ENCODE data around the gene SGK1.

The SGK1 gene

DNA sequence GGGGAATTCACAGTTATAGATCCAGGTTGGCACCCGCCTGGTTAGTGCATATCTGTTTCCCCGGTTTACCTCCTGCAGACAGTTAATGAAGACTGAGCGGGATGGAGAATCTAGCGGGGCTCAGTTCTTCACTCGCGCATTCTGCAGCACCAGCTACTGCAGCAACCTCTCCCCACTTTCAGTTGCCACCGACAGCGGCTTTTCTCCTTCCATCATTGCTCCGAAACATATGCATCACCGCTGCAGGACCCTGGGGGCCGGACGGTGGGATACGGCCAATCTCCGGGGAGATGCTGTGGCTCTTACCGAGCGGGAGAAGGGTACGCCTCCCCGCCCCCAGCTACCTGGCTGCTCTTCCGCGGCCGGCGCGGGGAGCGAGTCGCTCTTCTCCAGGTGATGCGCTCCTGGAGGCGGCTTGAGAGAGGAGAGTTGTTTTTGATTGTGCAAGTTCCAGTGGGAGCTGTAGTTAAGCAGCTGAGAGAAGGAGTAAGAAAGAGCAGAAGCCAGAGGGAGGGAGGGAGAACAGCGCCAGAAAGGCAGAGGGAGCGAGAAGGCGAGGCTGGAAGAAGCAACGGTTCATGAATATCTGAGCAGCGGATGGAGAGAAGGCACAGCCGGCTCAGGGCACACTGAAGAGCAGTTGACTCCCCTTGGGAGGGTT, at the start of gene SGK1 (continued):
- TF ChIP-seq ZNF366 (tag by site-specific recombination; conservative IDR thresholded peaks at IDR 0.05) (peak; percentile 71), ZFP37 (tag by site-specific recombination; IDR thresholded peaks at IDR 0.05) (no peak), ZNF701 (tag by site-specific recombination; IDR thresholded peaks at IDR 0.05) (no peak), ZNF600 (tag by site-specific recombination; IDR thresholded peaks at IDR 0.05) (peak; percentile 83), ZIC2 (tag by site-specific recombination; IDR thresholded peaks at IDR 0.05) (peak; percentile 32; the same call in 1 of the 2 replicates)
- TF ChIP-seq, protein P1, sequence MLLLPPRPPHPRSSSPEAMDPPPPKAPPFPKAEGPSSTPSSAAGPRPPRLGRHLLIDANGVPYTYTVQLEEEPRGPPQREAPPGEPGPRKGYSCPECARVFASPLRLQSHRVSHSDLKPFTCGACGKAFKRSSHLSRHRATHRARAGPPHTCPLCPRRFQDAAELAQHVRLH (tag by site-specific recombination; IDR thresholded peaks at IDR 0.05) = no peak
- TF ChIP-seq, protein P2, sequence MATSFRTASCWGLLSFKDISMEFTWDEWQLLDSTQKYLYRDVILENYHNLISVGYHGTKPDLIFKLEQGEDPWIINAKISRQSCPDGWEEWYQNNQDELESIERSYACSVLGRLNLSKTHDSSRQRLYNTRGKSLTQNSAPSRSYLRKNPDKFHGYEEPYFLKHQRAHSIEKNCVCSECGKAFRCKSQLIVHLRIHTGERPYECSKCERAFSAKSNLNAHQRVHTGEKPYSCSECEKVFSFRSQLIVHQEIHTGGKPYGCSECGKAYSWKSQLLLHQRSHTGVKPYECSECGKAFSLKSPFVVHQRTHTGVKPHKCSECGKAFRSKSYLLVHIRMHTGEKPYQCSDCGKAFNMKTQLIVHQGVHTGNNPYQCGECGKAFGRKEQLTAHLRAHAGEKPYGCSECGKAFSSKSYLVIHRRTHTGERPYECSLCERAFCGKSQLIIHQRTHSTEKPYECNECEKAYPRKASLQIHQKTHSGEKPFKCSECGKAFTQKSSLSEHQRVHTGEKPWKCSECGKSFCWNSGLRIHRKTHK (tag by site-specific recombination; IDR thresholded peaks at IDR 0.05) = no peak
- TF ChIP-seq, protein P3, sequence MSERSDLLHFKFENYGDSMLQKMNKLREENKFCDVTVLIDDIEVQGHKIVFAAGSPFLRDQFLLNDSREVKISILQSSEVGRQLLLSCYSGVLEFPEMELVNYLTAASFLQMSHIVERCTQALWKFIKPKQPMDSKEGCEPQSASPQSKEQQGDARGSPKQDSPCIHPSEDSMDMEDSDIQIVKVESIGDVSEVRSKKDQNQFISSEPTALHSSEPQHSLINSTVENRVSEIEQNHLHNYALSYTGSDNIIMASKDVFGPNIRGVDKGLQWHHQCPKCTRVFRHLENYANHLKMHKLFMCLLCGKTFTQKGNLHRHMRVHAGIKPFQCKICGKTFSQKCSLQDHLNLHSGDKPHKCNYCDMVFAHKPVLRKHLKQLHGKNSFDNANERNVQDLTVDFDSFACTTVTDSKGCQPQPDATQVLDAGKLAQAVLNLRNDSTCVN (tag by site-specific recombination; optimal IDR thresholded peaks at IDR 0.05) = peak; percentile 24

DNA sequence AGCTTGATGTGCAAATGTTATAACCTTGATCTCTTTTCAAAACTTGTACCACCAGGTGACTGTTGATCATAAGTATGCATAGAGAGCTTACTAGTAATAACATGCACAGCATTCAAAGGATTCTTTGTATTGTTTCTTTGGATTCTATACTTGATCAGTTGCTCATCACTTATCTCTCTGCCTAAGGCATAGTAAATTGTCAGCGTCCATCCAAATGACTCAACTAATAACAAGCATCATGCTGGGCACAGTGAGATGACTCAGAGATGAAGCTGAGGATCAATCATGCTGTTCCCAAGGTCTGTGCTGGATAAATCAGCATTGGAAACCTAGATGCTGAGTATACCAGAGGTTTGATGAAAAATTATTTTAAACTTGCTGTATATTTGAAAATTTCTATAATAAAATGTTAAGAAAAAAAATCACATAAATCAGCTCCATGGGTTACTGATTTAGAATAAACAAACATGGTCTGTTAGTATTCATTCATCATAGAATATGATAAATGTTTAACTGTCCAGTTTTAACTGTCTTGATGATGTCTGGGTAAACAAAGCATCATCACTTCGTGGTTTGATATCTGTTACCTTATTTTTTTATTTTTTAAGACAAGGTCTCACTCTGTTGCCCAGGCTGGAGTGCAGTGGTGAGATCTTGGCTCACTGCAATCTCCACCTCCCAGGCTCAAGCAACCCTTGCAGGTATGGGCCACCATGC, 45.6 kb upstream of the SGK1 start:
- ChIA-PET CTCF (interaction anchor here (0.5 to 2.0 kb wide), 4 partner anchors 10 to 288 kb away, joined by 3 to 4 read pairs (median 4); no protein-coding TSS in a partner anchor), POLR2A (no interaction called here)
- Histone ChIP-seq H3K9me3 (ENCODE audit: control insufficient read depth, insufficient read depth, low read depth, low read length) (no peaks in the 10 kb centered on the region), H3K4me1 (ENCODE audit: control insufficient read depth, insufficient read depth, low read length) (no peaks in the 10 kb centered on the region), H3K27ac (ENCODE audit: extremely low read depth, low read depth, low read length) (no peak overlapping the region), H3K36me3 (ENCODE audit: control insufficient read depth in 2 of 2, insufficient read depth in 1 of 2, low read length in 2 of 2) (no peaks in the 10 kb centered on the region), H3K4me3 (ENCODE audit: low read depth, low read length) (no peak overlapping the region)
- no peak for TF ChIP-seq ZNF658 (tag by site-specific recombination; IDR thresholded peaks at IDR 0.05)
- TF ChIP-seq ZEB2 (tag by site-specific recombination; IDR thresholded peaks at IDR 0.05) = 0 out of 2 replicates have a peak, but pooled peaks have one; percentile 30

DNA sequence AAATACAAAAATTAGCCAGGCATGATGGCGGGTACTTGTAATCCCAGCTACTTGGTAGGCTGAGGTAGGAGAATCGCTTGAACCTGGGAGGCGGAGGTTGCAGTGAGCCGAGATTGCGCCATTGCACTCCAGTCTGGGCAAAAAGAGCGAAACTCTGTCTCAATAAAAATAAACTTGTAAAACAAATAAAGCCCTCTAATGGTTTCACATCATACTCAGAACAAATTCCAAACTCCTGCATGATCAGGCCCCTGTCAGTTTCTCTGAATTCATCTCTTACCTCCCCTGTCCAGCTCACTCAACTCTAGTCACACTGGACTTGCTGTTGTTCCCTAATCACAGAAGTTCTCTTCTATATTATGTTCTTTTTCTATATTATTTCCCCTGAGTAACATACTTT, 43.1 kb upstream of the SGK1 start:
- POLR2A ChIA-PET = no interaction called here
- H3K4me3 ChIP-seq (ENCODE audit: low read depth, low read length) = no peak overlapping the region
- H3K9me3 ChIP-seq (ENCODE audit: control insufficient read depth, insufficient read depth, low read depth, low read length) = no peaks in the 10 kb centered on the region
- no peaks in the 10 kb centered on the region for H3K36me3 ChIP-seq (ENCODE audit: control insufficient read depth in 2 of 2, insufficient read depth in 1 of 2, low read length in 2 of 2)
- H3K27ac ChIP-seq (ENCODE audit: extremely low read depth, low read depth, low read length) = no peak overlapping the region
- CTCF ChIA-PET = interaction anchor here (0.7 to 1.1 kb wide), 2 partner anchors 32 to 580 kb away, joined by 3 to 6 read pairs; no protein-coding TSS in a partner anchor
- H3K4me1 ChIP-seq (ENCODE audit: control insufficient read depth, insufficient read depth, low read length) = no peaks in the 10 kb centered on the region
- no peak for TF ChIP-seq KLF1 (tag by site-specific recombination; IDR thresholded peaks at IDR 0.05)
- no peak for TF ChIP-seq ZNF596 (tag by site-specific recombination; IDR thresholded peaks at IDR 0.05)
- no peak for TF ChIP-seq HOXC10 (CRISPR knock-in tag; IDR thresholded peaks at IDR 0.05)
- TF ChIP-seq, protein P4, sequence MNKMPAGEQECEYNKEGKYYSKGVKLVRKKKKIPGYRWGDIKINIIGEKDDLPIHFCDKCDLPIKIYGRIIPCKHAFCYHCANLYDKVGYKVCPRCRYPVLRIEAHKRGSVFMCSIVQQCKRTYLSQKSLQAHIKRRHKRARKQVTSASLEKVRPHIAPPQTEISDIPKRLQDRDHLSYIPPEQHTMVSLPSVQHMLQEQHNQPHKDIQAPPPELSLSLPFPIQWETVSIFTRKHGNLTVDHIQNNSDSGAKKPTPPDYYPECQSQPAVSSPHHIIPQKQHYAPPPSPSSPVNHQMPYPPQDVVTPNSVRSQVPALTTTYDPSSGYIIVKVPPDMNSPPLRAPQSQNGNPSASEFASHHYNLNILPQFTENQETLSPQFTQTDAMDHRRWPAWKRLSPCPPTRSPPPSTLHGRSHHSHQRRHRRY (tag by site-specific recombination; IDR thresholded peaks at IDR 0.05) = no peak
- no peak for TF ChIP-seq ZNF600 (tag by site-specific recombination; IDR thresholded peaks at IDR 0.05)
- no peak for TF ChIP-seq ZNF274 (IDR thresholded peaks at IDR 0.05; ENCODE audit: low read length)
- no peak for TF ChIP-seq ZNF274 (tag by site-specific recombination; IDR thresholded peaks at IDR 0.05; ENCODE audit: borderline replicate concordance)
- TF ChIP-seq ZSCAN23 (tag by site-specific recombination; IDR thresholded peaks at IDR 0.05) = no peak
- no peak for TF ChIP-seq ZNF561 (tag by site-specific recombination; IDR thresholded peaks at IDR 0.05; ENCODE audit: borderline replicate concordance)
- no peak for TF ChIP-seq HOXA7 (CRISPR knock-in tag; IDR thresholded peaks at IDR 0.05; ENCODE audit: borderline replicate concordance)
- TF ChIP-seq MEIS1 (CRISPR knock-in tag; IDR thresholded peaks at IDR 0.05; ENCODE audit: borderline replicate concordance) = no peak
- no peak for TF ChIP-seq ZNF10 (tag by site-specific recombination; IDR thresholded peaks at IDR 0.05)
- no peak for TF ChIP-seq ZBTB20 (tag by site-specific recombination; IDR thresholded peaks at IDR 0.05)
- no peak for TF ChIP-seq ZNF146 (tag by site-specific recombination; IDR thresholded peaks at IDR 0.05)
- TF ChIP-seq ZNF311 (tag by site-specific recombination; IDR thresholded peaks at IDR 0.05; ENCODE audit: borderline replicate concordance) = no peak
- no peak for TF ChIP-seq ZNF658 (tag by site-specific recombination; IDR thresholded peaks at IDR 0.05)
- no peak for TF ChIP-seq ZXDB (tag by site-specific recombination; IDR thresholded peaks at IDR 0.05)
- no peak for TF ChIP-seq ZBTB17 (tag by site-specific recombination; IDR thresholded peaks at IDR 0.05)
- TF ChIP-seq ZNF707 (tag by site-specific recombination; IDR thresholded peaks at IDR 0.05) = no peak
- TF ChIP-seq ZNF626 (tag by site-specific recombination; IDR thresholded peaks at IDR 0.05) = no peak
- TF ChIP-seq, protein P5, sequence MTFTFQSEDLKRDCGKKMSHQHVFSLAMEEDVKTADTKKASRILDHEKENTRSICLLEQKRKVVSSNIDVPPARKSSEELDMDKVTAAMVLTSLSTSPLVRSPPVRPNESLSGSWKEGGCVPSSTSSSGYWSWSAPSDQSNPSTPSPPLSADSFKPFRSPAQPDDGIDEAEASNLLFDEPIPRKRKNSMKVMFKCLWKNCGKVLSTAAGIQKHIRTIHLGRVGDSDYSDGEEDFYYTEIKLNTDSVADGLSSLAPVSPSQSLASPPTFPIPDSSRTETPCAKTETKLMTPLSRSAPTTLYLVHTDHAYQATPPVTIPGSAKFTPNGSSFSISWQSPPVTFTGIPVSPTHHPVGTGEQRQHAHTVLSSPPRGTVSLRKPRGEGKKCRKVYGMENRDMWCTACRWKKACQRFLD (tag by site-specific recombination; IDR thresholded peaks at IDR 0.05) = no peak

All from HEK293 (cell line).